ES-I3 (cell line): ENCODE measurements around the gene LIAS.
"Not testable (repeated sequence)": the region's sequence is repeated elsewhere in the genome, so short reads cannot be mapped to it uniquely, and the experiment has no call there.

Experiments used
- H3K36me3 ChIP-seq: 2 replicates; pipeline ENCODE4 v1.6.1; 2013; ENCODE audit warnings: mild to moderate bottlenecking, low read length, control low read depth, moderate library complexity; ENCODE audit not compliant: insufficient read depth
- H3K4me1 ChIP-seq: 2 replicates; pipeline ENCODE4 v1.6.1; 2013; ENCODE audit warnings: mild to moderate bottlenecking, control low read depth, low read length; ENCODE audit not compliant: insufficient read depth
- H3K9ac ChIP-seq: 2 replicates; pipeline ENCODE4 v1.6.1; 2013; ENCODE audit warnings: low read depth, mild to moderate bottlenecking, low read length, moderate library complexity
- H3K9me3 ChIP-seq: 2 replicates; pipeline ENCODE4 v1.6.1; 2013; ENCODE audit warnings: mild to moderate bottlenecking, low read length, moderate library complexity; ENCODE audit not compliant: control insufficient read depth, insufficient read depth

LIAS gene

GRCh38 chr4:39446483-39446841, 12.4 kb upstream of the LIAS start:
- Histone ChIP-seq H3K4me1 (no peaks in the 10 kb centered on the region), H3K9me3 (no peaks in the 10 kb centered on the region), H3K9ac (peak overlapping the region; percentile 54; the same call in 1 of the 2 replicates), H3K36me3 (no peaks in the 10 kb centered on the region)

- H3K9ac ChIP-seq: peak overlapping the region; percentile 54
- no peaks in the 10 kb centered on the region for H3K36me3 ChIP-seq
- H3K9me3 ChIP-seq: no peaks in the 10 kb centered on the region
- no peaks in the 10 kb centered on the region for H3K4me1 ChIP-seq
These were observed 11.8 kb upstream of the LIAS start for GRCh38 chr4:39446842-39447573.

DNA sequence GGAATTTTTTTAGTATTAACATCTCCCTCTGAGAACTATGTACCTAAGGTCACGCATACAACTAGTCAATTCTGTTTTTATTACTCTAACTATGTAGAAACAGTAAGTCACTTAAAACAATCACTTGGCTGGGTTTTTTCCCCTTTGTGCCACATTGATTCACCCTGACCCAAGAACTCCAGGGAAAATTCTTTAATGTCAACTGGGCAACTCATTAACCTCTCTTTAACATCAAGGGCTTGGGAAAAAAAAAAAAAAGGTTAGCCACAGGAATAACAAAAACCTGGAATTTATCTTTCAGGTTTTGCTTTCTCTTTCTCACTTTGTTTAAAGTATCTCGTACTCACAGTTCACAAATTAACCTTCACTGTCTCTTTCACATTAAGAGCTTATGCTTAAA, 8.2 kb upstream of the LIAS start:
- Histone ChIP-seq H3K9me3 (no peaks in the 10 kb centered on the region), H3K9ac (no peak overlapping the region), H3K4me1 (no peaks in the 10 kb centered on the region), H3K36me3 (peaks cover 14% of the 10 kb centered on the region)

DNA sequence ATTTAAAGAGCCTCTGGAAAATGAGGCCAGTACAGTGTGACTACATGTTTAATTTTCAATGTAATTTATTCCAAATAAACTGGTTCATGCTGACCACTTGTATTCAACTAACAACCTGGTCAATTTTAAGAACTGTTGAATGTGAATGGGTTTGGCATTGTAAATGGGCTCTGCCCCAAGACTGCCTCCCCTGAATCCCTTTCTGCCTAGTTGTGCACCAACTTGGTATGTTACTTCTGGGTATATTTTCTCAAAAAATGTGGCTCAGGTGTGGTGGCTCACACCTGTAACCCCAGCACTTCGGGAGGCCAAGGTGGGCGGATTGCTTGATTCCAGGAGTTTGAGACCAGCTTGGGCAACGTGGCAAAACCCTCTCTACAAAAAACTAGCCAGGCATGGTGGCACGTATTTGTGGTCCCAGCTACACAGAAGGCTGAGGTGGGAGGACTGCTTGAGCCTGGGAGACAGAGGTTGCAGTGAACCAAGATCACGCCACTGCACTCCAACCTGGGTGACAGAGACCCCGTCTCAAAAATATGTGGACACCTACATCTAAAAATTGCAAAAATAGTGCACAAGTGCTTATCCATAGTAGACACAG, 7.3 kb upstream of the LIAS start:
- Histone ChIP-seq H3K9me3 (no peaks in the 10 kb centered on the region), H3K9ac (no peak overlapping the region), H3K36me3 (peaks cover 21% of the 10 kb centered on the region), H3K4me1 (no peaks in the 10 kb centered on the region)

- no peaks in the 10 kb centered on the region; the same call in 1 of the 2 replicates for H3K4me1 ChIP-seq
- H3K36me3 ChIP-seq: peaks cover 28% of the 10 kb centered on the region
- H3K9me3 ChIP-seq: no peaks in the 10 kb centered on the region
- no peak overlapping the region for H3K9ac ChIP-seq
These were observed 6.5 kb upstream of the LIAS start for GRCh38 chr4:39452153-39452859.

DNA sequence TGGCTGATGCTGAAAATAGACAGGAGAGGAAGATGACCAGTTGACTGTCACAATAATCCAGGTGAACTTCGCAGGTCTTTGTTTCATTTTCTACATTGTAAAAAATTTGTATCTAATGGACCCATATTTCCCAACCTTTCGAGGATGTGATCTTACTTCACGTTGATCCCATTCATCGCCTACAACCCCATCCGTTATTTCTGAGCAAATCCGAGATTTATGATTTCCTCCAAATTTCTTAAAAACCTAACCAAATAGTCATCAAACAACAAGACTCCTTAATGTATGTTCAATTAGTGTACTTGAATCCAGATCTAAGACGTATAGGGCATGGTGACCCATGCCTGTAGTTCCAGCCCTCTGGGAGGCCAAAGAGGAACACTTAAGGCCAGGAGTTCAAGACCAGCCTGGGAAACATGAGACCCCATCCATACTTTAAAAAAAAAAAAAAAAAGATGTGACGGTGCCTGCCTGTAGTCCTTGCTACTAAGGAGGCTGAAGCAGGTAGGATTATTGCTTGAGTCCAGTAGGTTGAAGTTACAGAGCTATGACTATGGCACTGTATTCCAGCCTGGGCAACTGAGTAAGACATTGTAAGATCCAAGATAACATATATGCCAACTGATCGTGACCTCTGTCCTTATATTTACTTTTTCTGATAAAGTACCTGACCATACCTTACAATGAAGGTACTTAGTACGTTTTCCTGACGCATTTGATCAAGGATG, 5.8 kb upstream of the LIAS start:
- Histone ChIP-seq H3K36me3 (peaks cover 36% of the 10 kb centered on the region), H3K9me3 (no peaks in the 10 kb centered on the region), H3K4me1 (peaks cover 4% of the 10 kb centered on the region; the same call in 1 of the 2 replicates), H3K9ac (no peak overlapping the region)

DNA sequence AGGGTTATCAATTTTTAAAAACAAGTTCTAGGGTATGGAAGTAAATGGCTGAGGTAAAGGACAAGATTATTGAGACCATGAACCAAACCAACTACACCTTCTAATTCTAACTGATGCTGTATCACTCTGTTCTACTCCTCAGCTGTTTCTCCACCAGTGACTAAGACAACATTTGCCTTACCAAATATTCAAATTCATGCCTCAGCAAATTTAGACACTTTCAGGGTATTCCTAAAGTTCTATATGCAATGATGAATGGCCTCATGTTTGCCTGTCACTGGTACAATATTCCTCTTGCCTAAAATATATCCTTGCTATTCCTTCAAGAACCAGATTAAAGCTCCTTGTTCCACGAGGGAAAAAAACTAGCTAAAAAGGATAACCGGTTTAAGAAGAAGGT, 5.1 kb upstream of the LIAS start:
- no peaks in the 10 kb centered on the region for H3K9me3 ChIP-seq
- H3K36me3 ChIP-seq: peaks cover 38% of the 10 kb centered on the region
- H3K4me1 ChIP-seq: peaks cover 4% of the 10 kb centered on the region; the same call in 1 of the 2 replicates
- H3K9ac ChIP-seq: no peak overlapping the region

DNA sequence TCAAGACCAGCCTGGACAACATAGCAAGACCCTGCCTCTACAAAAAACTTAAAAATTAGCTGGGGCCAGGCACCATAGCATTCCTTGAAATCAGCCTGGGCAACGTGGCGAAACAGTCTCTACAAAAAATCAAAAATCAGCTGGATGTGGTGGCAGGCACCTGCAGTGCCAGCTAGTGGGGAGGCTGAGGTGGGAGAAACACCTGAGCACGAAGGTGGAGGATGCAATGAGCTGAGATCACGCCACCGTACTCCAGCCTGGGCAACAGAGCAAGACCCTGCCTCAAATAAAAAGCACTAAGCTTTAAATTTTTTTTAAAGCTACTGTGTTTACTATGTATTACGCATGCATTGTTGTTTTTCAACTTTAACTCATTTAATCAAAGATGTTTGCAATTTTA, 3.4 kb upstream of the LIAS start:
- Histone ChIP-seq H3K36me3 (peaks cover 38% of the 10 kb centered on the region), H3K4me1 (peaks cover 4% of the 10 kb centered on the region; the same call in 1 of the 2 replicates), H3K9ac (no peak overlapping the region)

DNA sequence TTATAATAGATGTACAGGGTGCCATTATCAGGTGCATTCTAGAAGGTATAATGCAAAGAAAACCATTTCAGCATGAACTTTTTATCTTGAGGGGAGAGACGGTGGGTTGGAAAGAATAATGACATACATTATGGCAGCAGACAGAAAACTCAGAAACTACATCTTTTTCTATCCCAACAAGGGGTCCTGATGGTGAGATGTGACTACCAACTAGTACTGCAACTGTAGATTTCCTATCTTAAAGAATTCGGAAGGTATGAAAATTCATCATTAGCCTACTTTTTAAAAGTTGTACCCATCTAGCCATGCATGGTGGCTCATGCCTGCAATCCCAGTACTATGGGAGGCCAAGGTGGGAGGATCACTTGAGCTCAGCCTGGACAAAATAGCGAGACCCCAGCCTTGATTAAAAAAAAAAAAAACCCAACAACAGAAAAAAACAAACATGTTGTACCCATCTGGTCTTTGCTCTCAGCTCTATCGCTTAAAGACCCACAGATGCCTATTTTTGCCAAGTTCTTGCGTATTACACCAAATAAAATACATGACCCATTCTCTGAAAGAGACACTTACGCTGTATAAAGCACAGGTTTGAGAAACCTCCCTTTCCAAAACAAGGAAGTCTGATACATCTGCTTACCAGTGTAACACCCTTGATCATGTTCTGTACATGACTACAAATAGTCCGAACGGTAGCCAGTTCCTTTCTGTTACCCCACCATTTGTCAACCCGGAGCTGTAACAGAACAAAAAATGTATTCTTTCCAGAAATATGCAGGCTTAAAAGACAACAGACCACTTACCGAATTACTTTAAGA, 1.7 kb upstream of the LIAS start:
- Histone ChIP-seq H3K9ac (peak overlapping the region; percentile 95), H3K36me3 (peaks cover 38% of the 10 kb centered on the region), H3K4me1 (peaks cover 4% of the 10 kb centered on the region; the same call in 1 of the 2 replicates), H3K9me3 (no peaks in the 10 kb centered on the region)

More for the DNA sequence above, 3.4 kb upstream of the LIAS start:
- H3K9me3 ChIP-seq: no peaks in the 10 kb centered on the region

DNA sequence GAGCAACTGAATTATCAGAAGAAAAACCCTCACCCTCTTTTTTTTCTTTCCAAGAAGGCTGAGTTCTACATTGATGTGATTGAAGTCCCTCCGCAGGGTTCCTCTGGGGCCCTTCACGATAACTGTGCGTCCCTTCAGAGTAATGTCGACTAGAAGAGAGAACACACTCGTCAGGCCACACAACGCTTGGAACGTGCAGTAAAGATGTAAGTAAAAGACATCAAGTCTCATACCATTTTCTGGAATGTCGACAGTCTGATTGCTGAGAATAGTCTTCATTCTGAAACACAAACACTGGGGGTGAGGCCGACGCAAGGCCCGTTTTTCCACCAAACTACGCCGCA, 723 bp upstream of the LIAS start:
- H3K4me1 ChIP-seq, H3K9me3 ChIP-seq: not testable (repeated sequence)
- H3K36me3 ChIP-seq: peaks cover 37% of the 10 kb centered on the region
- H3K9ac ChIP-seq: peak overlapping the region; percentile 95

DNA sequence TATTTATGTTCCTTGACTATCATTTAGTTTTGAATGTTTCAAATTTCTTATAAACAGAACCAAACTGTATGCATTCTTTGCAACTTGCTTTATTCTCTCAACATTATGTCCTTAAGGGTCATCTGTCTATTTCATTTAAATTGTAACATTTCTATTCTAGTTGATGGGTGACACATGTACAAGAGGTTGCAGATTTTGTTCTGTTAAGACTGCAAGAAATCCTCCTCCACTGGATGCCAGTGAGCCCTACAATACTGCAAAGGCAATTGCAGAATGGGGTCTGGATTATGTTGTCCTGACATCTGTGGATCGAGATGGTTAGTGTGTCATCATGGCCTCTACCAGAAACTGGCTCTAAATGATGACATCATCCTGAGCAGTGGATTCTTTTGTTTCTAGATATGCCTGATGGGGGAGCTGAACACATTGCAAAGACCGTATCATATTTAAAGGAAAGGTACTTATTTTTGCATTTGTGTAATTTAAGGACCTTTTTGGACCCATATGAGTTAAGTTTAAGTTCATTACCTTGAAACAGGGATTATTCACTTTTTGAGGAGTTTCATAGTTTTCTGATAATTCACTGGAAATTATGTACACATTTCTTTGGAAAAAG, 6.1 kb downstream of the LIAS start:
- Histone ChIP-seq H3K9me3 (no peaks in the 10 kb centered on the region), H3K9ac (no peak overlapping the region), H3K4me1 (no peaks in the 10 kb centered on the region), H3K36me3 (peaks cover 9% of the 10 kb centered on the region; the same call in 1 of the 2 replicates)

DNA sequence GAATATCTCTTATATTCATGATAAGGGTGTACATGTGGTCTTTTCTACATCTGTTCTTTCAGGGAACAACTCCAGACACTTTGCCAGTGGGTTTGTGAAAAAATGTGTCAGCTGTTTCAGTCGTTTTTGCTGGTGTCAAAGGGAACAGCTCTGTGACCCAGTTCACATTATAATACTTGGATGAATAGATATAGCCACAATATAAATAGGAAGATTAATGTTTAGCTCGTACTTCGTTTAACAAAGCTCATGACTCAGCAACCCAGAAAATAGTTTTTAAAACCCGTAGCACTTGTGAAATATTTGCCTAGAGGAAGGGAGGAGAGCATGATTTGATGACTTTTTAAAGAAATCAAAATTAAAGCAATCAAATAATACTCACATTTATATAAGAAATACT, 7.9 kb downstream of the LIAS start:
- Histone ChIP-seq H3K4me1 (no peaks in the 10 kb centered on the region), H3K36me3 (peaks cover 15% of the 10 kb centered on the region; the same call in 1 of the 2 replicates), H3K9me3 (no peaks in the 10 kb centered on the region), H3K9ac (no peak overlapping the region)

DNA sequence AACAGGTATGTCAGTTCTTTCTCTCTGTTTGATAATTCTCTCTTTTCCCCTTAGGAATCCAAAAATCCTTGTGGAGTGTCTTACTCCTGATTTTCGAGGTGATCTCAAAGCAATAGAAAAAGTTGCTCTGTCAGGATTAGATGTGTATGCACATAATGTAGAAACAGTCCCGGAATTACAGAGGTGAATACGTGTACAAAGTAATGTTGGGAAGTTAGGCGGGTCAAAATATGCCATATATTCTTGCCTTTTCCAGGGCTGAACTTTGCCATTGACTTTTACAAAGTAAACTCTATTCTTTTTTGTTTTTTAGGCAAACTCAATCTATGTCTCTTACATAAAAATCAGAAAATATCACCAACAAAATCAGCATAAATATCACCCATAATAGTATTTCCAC, 8.6 kb downstream of the LIAS start:
- H3K4me1 ChIP-seq: no peaks in the 10 kb centered on the region
- H3K9me3 ChIP-seq: no peaks in the 10 kb centered on the region
- H3K9ac ChIP-seq: no peak overlapping the region
- H3K36me3 ChIP-seq: peaks cover 22% of the 10 kb centered on the region
